GM12878 (cell line): ENCODE measurements around the gene LTB. TPM values are rescaled to one million over a fixed set of nuclear protein-coding genes. Genes with fewer than 3 reads are reported as not detected.

Experiments
- ATAC-seq: fragments of 200-7000 bp; cut with Tn5 transposase; 3 replicates; pipeline ENCODE4 v1.9.1; 2020; ENCODE audit warnings: mild to moderate bottlenecking, moderate library complexity
- BruUV-seq: library from RNA; stranded (reverse); fragments of 400-500 nt; replicated peaks from 2 replicates; lab custom pipeline; 2021; lab: Mats Ljungman, UMichigan
- CTCF ChIA-PET: fragments of 300-600 bp; sonication (Branson Sonifier 250); formaldehyde crosslinking; extraction: SDS; loops from one replicate; lab custom pipeline; 2021; ENCODE audit warnings: inconsistent platforms; lab: Yijun Ruan, JAX
- POLR2A ChIA-PET: fragments of 350-600 bp; formaldehyde crosslinking; extraction: SDS; loops from one replicate; lab custom pipeline; 2021; ENCODE audit warnings: inconsistent platforms; lab: Charles Lee
- RAD21 ChIA-PET: fragments of 300-600 bp; sonication (Branson Sonifier 250); formaldehyde crosslinking; loops from one replicate; lab custom pipeline; 2023; ENCODE audit warnings: antibody characterized with exemption; ENCODE audit not compliant: unreplicated experiment; lab: Charles Lee
- SMC1A ChIA-PET: fragments of 300-600 bp; sonication (Branson Sonifier 250); formaldehyde crosslinking; loops from one replicate; lab custom pipeline; 2023; ENCODE audit not compliant: unreplicated experiment, uncharacterized antibody; lab: Charles Lee
- DNase-seq: peaks from one replicate; pipeline ENCODE4 v3.0.0-alpha.2; 2011; ENCODE audit warnings: low read depth, low spot score
- FAIRE-seq: peaks from 3 replicates; lab custom pipeline; 2011; peaks lifted over from hg19 to GRCh38; lab: Jason Lieb, UNC
- H2AFZ ChIP-seq: 2 replicates; pipeline ENCODE4 v1.6.0; 2011; ENCODE audit warnings: low read depth, low read length, control low read depth; ENCODE audit not compliant: control insufficient read depth
- H3K27ac ChIP-seq: 2 replicates; pipeline ENCODE4 v1.5.1; 2011; ENCODE audit warnings: control low read depth; ENCODE audit not compliant: control insufficient read depth, insufficient read depth
- H3K27me3 ChIP-seq, 2 experiments: replicated peaks in 1 of 2; 2 replicates each; pipeline versions ENCODE4 v1.6.0 to v1.6.1; 2011; ENCODE audit warnings: low read length in 1 of 2; ENCODE audit not compliant: control insufficient read depth in 2 of 2, insufficient read depth in 2 of 2
- H3K36me3 ChIP-seq, 2 experiments: 2 replicates each; pipeline ENCODE4 v1.5.1; 2011; ENCODE audit warnings: low read length in 1 of 2; ENCODE audit not compliant: control insufficient read depth in 2 of 2, insufficient read depth in 2 of 2
- H3K4me1 ChIP-seq: 2 replicates; pipeline ENCODE4 v1.6.1; 2011; ENCODE audit warnings: mild to moderate bottlenecking, low read length, moderate library complexity, mixed read lengths; ENCODE audit not compliant: control insufficient read depth, insufficient read depth
- H3K4me2 ChIP-seq: 2 replicates; pipeline ENCODE4 v1.6.0; 2011; ENCODE audit warnings: control low read depth; ENCODE audit not compliant: control insufficient read depth, insufficient read depth
- H3K4me3 ChIP-seq: fragments of 200-600 bp; sonication (generic); 2 replicates; pipeline ENCODE4 v1.5.1; 2016
- H3K79me2 ChIP-seq: 2 replicates; pipeline ENCODE4 v1.6.0; 2011; ENCODE audit warnings: low read length; ENCODE audit not compliant: control insufficient read depth, insufficient read depth
- H3K9ac ChIP-seq: 2 replicates; pipeline ENCODE4 v1.8.0; 2011; ENCODE audit warnings: low read length, control low read depth, mixed read lengths; ENCODE audit not compliant: control insufficient read depth, insufficient read depth
- H3K9me3 ChIP-seq: replicated peaks from 3 replicates; pipeline ENCODE4 v1.5.1; 2011; ENCODE audit warnings: mild to moderate bottlenecking, low read length; ENCODE audit not compliant: control insufficient read depth, insufficient read depth
- H4K20me1 ChIP-seq: 2 replicates; pipeline ENCODE4 v1.6.0; 2011; ENCODE audit not compliant: control insufficient read depth, insufficient read depth
- BMI1 ChIP-seq: fragments of 450-650 bp; IDR thresholded peaks from 2 replicates; pipeline ENCODE4 v1.6.1; 2016; ENCODE audit warnings: mild to moderate bottlenecking, moderate library complexity, borderline replicate concordance
- FOXK2 ChIP-seq: fragments of 450-650 bp; IDR thresholded peaks from 2 replicates; pipeline ENCODE4 v1.6.1; 2017; ENCODE audit warnings: mild to moderate bottlenecking, moderate library complexity
- IKZF1 ChIP-seq: fragments of 450-650 bp; conservative IDR thresholded peaks from 2 replicates; pipeline ENCODE4 v1.6.1; 2017; ENCODE audit warnings: antibody characterized with exemption, mild to moderate bottlenecking
- MEF2A ChIP-seq: IDR thresholded peaks from 2 replicates; pipeline ENCODE4 v1.6.1; 2011; ENCODE audit warnings: low read depth, mild to moderate bottlenecking, low read length, moderate library complexity; ENCODE audit not compliant: insufficient read depth
- MYC ChIP-seq: IDR thresholded peaks from 2 replicates; pipeline ENCODE4 v1.6.1; 2011; ENCODE audit warnings: mild to moderate bottlenecking, low read length, moderate library complexity, inconsistent platforms; ENCODE audit not compliant: insufficient read depth, insufficient replicate concordance, insufficient read length, severe bottlenecking
- NBN ChIP-seq: fragments of 450-650 bp; IDR thresholded peaks from 2 replicates; pipeline ENCODE4 v1.6.1; 2016
- RB1 ChIP-seq: fragments of 450-650 bp; formaldehyde crosslinking; IDR thresholded peaks from 2 replicates; pipeline ENCODE4 v1.6.1; 2017; ENCODE audit warnings: mild to moderate bottlenecking, borderline replicate concordance
- SIN3A ChIP-seq: IDR thresholded peaks from 2 replicates; pipeline ENCODE4 v1.6.1; 2012; ENCODE audit warnings: low read depth, low read length, improper control_type of control experiment
- SMAD1 ChIP-seq: fragments of 450-650 bp; IDR thresholded peaks from 2 replicates; pipeline ENCODE4 v1.6.1; 2018; ENCODE audit warnings: mild to moderate bottlenecking, low read depth; ENCODE audit not compliant: partially characterized antibody
- SRF ChIP-seq, 2 experiments: IDR thresholded peaks; 2 replicates each; pipeline ENCODE4 v1.6.1; 2011; ENCODE audit warnings: low read depth in 2 of 2, low read length in 2 of 2, mild to moderate bottlenecking in 1 of 2, moderate library complexity in 1 of 2
- STAT1 ChIP-seq: fragments of 450-650 bp; conservative IDR thresholded peaks from 2 replicates; pipeline ENCODE4 v1.6.1; 2014; ENCODE audit warnings: antibody characterized with exemption, mild to moderate bottlenecking
- TARDBP ChIP-seq: IDR thresholded peaks from 2 replicates; pipeline ENCODE4 v1.6.1; 2016; ENCODE audit warnings: borderline replicate concordance
- TCF12 ChIP-seq: IDR thresholded peaks from 2 replicates; pipeline ENCODE4 v1.6.1; 2011; ENCODE audit warnings: low read depth, mild to moderate bottlenecking, low read length
- ZNF207 ChIP-seq: fragments of 450-650 bp; IDR thresholded peaks from 2 replicates; pipeline ENCODE4 v1.6.1; 2014; ENCODE audit warnings: antibody characterized with exemption, mild to moderate bottlenecking, borderline replicate concordance
- ZSCAN29 ChIP-seq: fragments of 450-650 bp; IDR thresholded peaks from 2 replicates; pipeline ENCODE4 v1.6.1; 2017; ENCODE audit warnings: mild to moderate bottlenecking, moderate library complexity
- WGBS: methylation state at CpG from one replicate; pipeline ENCODE4 v1.1.6; 2016; ENCODE audit warnings: low lambda C conversion rate; ENCODE audit not compliant: insufficient replicate concordance, insufficient coverage; ENCODE audit errors: missing lambda C conversion rate; 5-methylcytosine and 5-hydroxymethylcytosine counted together
- in situ Hi-C: fragments of 300-500 bp; cut with MboI; formaldehyde crosslinking; loops from 9 replicates; pipeline ENCODE4 v1.14.3; 2018; ENCODE audit warnings: mixed read lengths
- intact Hi-C: fragments of 100-400 bp; cut with micrococcal nuclease; formaldehyde crosslinking; loops from one replicate; pipeline ENCODE4 v1.14.2; 2022; ENCODE audit not compliant: unreplicated experiment
- polyA plus RNA-seq, 11 experiments: library from polyadenylated mRNA; depleted of rRNA in 4 of 11; unstranded in 6 of 11; stranded (reverse) in 5 of 11; fragments of >200 nt; fragmentation: Nextera tagmentation in 4 of 11; fragmentation: Illumina TruSeq in 1 of 11; extraction: Ambion mirVana in 4 of 11; extraction: Trizol in 1 of 11; gene quantifications; 1 replicate in 1 of 11; 2 replicates in 10 of 11; pipeline versions ENCODE4 v1.2.1 to v1.2.3, GENCODE V29; 2011 to 2016; ENCODE audit warnings: inconsistent platforms in 2 of 11, missing spikeins in 2 of 11, low read depth in 1 of 11
- total RNA-seq, 4 experiments: library from RNA; depleted of rRNA in 3 of 4; stranded (reverse); fragments of >200 nt in 3 of 4; fragmentation: Illumina TruSeq in 1 of 4; extraction: Trizol in 1 of 4; gene quantifications; 2 replicates each; pipeline versions ENCODE4 v1.2.1 to v1.2.3, GENCODE V29; 2013 to 2021

LTB gene
- total and polyA plus RNA-seq, 10 of the 15 experiments (the other 5 are each of a cell fraction or from before 2014, with no cell fraction given): 0.71 to 74.3 (median 20.0) TPM

DNA sequence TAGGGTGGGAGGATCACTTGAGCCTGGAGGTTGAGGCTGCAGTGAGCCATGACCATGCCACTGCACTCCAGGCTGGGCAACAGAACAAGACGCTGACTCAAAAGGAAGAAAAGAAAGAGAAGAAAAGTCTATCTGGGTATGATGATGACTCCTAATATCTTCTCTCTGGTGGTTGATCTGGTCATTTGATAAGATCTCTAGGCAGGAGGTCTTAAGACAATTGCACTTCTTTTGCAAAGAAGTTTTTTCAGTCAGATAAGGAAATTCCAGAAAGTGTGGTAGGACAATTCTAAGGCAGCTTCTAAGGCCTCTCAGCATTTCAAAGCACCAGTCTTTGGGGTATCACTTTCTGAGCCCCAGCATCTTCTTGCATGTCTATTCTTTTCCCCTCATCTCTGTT lies 25.1 kb upstream of the LTB start:
- WGBS: 50% methylated on average over 1 of the region's 1 CpG
- TF ChIP-seq STAT1 (no peak), SMAD1 (no peak), NBN (no peak), MEF2A (no peak), RB1 (no peak), TCF12 (no peak), ZNF207 (no peak), FOXK2 (no peak), IKZF1 (no peak), SRF (IDR thresholded peaks at IDR 0.05; ENCODE audit: low read depth in 2 of 2, low read length in 2 of 2) (no peak), ZSCAN29 (no peak), MYC (no peak), TARDBP (no peak), BMI1 (no peak), SIN3A (no peak)
- DNase-seq (no peak), ATAC-seq (no peak), FAIRE-seq (no peak)
- Histone ChIP-seq H3K9ac (no peak overlapping the region), H4K20me1 (no peaks in the 10 kb centered on the region), H3K27me3 (no peaks in the 10 kb centered on the region), H2AFZ (no peak overlapping the region), H3K4me3 (no peak overlapping the region), H3K4me1 (no peaks in the 10 kb centered on the region), H3K4me2 (no peak overlapping the region), H3K27ac (no peak overlapping the region), H3K36me3 (no peaks in the 10 kb centered on the region), H3K79me2 (no peaks in the 10 kb centered on the region), H3K9me3 (no peaks in the 10 kb centered on the region)
- SMC1A ChIA-PET: interaction anchor here (0.9 to 1.3 kb wide), 3 partner anchors 9 to 16 kb away, joined by 3 to 6 read pairs (median 3); no protein-coding TSS in a partner anchor
- RAD21 ChIA-PET: interaction anchor here (0.7 kb wide), 1 partner anchor 182 kb away, joined by 3 read pairs; no protein-coding TSS in a partner anchor
- intact Hi-C loops: no loop called here
- in situ Hi-C loops: no loop called here
- POLR2A ChIA-PET: interaction anchor here (0.7 to 1.5 kb wide), 7 partner anchors 9 to 238 kb away, joined by 3 to 6 read pairs (median 4); partner anchors contain the start of gene GPANK1
- CTCF ChIA-PET: interaction anchor here (1.1 to 2.1 kb wide), 2 partner anchors 10 to 57 kb away, joined by 3 to 10 read pairs; no protein-coding TSS in a partner anchor
- no TSS peak for BruUV-seq
